Suprapubic skin (tissue), 4 donors: ENCODE data around the gene MME. TPM values are rescaled to one million over a fixed set of nuclear protein-coding genes. Genes with fewer than 3 reads are reported as not detected.
A peak's percentile ranks its signal among the peaks of the same experiment; 100 is the strongest.
"Not testable (repeated sequence)": the region's sequence is repeated elsewhere in the genome, so short reads cannot be mapped to it uniquely, and the experiment has no call there.

ENCODE experiments used
- DNase-seq, 2 donors: peaks; one replicate each; pipeline ENCODE4 v3.0.0-alpha.2; 2019; ENCODE audit warnings: low spot score in 2 of 2
- H3K27ac ChIP-seq: fragments of 200-600 bp; sonication (generic); one replicate; pipeline ENCODE4 v1.5.1; 2019
- H3K27me3 ChIP-seq: fragments of 200-600 bp; sonication (generic); one replicate; pipeline ENCODE4 v1.5.1; 2019
- H3K36me3 ChIP-seq: fragments of 200-600 bp; sonication (generic); one replicate; pipeline ENCODE4 v1.5.1; 2019
- H3K4me1 ChIP-seq: fragments of 200-600 bp; sonication (generic); one replicate; pipeline ENCODE4 v1.5.1; 2019
- H3K4me3 ChIP-seq: fragments of 200-600 bp; sonication (generic); one replicate; pipeline ENCODE4 v1.5.1; 2019; ENCODE audit warnings: mild to moderate bottlenecking
- H3K9me3 ChIP-seq: fragments of 200-600 bp; sonication (generic); one replicate; pipeline ENCODE4 v1.5.1; 2019
- CTCF ChIP-seq, 2 donors: fragments of 200-600 bp in 1 of 2; fragments of 450-650 bp in 1 of 2; sonication (generic) in 1 of 2; IDR thresholded peaks; one replicate each; pipeline ENCODE4 v1.5.1; 2016 to 2019; ENCODE audit warnings: antibody characterized with exemption in 2 of 2, mild to moderate bottlenecking in 1 of 2, moderate library complexity in 1 of 2
- EP300 ChIP-seq: sonication (generic); formaldehyde crosslinking; IDR thresholded peaks from one replicate; pipeline ENCODE4 v1.6.1; 2017; ENCODE audit warnings: antibody characterized with exemption
- POLR2A ChIP-seq, 2 donors: fragments of 450-650 bp; IDR thresholded peaks; one replicate each; pipeline ENCODE4 v1.6.1; 2017; ENCODE audit warnings: antibody characterized with exemption in 2 of 2, mild to moderate bottlenecking in 2 of 2, moderate library complexity in 2 of 2
- POLR2AphosphoS5 ChIP-seq, 3 donors: sonication (generic); formaldehyde crosslinking; IDR thresholded peaks; one replicate each; pipeline ENCODE4 v1.6.1; 2017; ENCODE audit warnings: antibody characterized with exemption in 3 of 3
- WGBS: methylation state at CpG from one replicate; pipeline ENCODE4 v1.1.5; 2018; 5-methylcytosine and 5-hydroxymethylcytosine counted together
- total RNA-seq, 4 donors: library from RNA; depleted of rRNA; stranded (reverse); fragments of >200 nt; gene quantifications; one replicate each; pipeline ENCODE4 v1.1.0, GENCODE V29; 2016

Gene MME
- total RNA-seq, 4 donors from 2014 or later: 1.9 to 8.2 (median 6.4) TPM

- peaks cover 11% of the 10 kb centered on the region for H3K4me1 ChIP-seq
- 59% methylated on average over 4 of the region's 4 CpGs for WGBS
- no peaks in the 10 kb centered on the region for H3K36me3 ChIP-seq
- no peak overlapping the region for H3K4me3 ChIP-seq
- no peak for TF ChIP-seq CTCF (IDR thresholded peaks at IDR 0.05)
- TF ChIP-seq POLR2A (IDR thresholded peaks at IDR 0.05): no peak
- TF ChIP-seq POLR2AphosphoS5 (IDR thresholded peaks at IDR 0.05): no peak
- TF ChIP-seq EP300: no peak
- no peaks in the 10 kb centered on the region for H3K27me3 ChIP-seq
- H3K27ac ChIP-seq: peak overlapping the region; percentile 73
- H3K9me3 ChIP-seq: no peaks in the 10 kb centered on the region
- no peak for DNase-seq
These were observed 51.0 kb downstream of the MME start for GRCh38 chr3:155131104-155131503.

DNA sequence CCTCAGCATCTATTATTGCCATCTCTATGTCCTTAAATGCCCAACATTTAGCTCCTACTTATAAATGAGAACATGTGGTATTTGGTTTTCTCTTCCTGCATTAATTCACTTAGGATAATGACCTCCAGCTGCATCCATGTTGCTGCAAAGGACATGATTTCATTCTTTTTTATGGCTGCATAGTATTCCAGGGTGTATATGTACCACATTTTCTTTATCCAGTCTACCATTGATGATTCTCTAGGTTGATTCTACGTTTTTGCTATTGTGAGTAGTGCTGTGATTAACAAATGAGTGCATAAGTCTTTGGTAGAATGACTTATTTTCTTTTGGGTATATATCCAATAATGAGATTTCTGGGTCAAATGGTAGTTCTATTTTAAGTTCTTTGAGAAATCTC lies 54.2 kb downstream of the MME start:
- not testable (repeated sequence) for H3K9me3 ChIP-seq, DNase-seq, H3K36me3 ChIP-seq, H3K4me3 ChIP-seq, H3K27me3 ChIP-seq, H3K27ac ChIP-seq
- whole genome bisulfite sequencing: 74% methylated on average over 1 of the region's 1 CpG
- peaks cover 11% of the 10 kb centered on the region for H3K4me1 ChIP-seq

DNA sequence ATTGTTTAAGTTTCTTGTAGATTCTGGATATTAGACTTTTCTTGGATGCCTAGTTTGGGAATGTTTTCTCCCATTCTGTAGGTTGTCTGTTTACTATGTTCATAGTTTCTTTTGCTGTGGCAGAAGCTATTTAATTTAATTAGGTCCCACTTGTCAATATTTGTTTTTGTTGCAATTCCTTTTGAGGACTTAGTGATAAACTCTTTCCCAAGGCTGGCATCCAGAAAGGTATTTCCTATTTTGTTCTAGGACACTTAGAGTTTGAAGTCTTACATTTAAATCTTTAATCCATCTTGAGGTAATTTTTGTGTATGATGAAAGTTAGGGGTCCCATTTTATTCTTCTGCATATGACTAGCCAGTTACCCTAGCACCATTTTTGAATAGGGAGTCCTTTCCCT lies 54.9 kb downstream of the MME start:
- no peak for TF ChIP-seq CTCF (IDR thresholded peaks at IDR 0.05)
- no peak for TF ChIP-seq EP300
- no peak for TF ChIP-seq POLR2AphosphoS5 (IDR thresholded peaks at IDR 0.05)
- no peak for TF ChIP-seq POLR2A (IDR thresholded peaks at IDR 0.05)
- Histone ChIP-seq H3K36me3 (no peaks in the 10 kb centered on the region), H3K27ac (no peak overlapping the region), H3K4me1 (peaks cover 11% of the 10 kb centered on the region), H3K27me3 (no peaks in the 10 kb centered on the region), H3K4me3 (no peak overlapping the region), H3K9me3 (no peaks in the 10 kb centered on the region)
- DNase-seq: no peak

- 87% methylated on average over 4 of the region's 4 CpGs for WGBS
- H3K4me3 ChIP-seq: no peak overlapping the region
- no peaks in the 10 kb centered on the region for H3K9me3 ChIP-seq
- H3K4me1 ChIP-seq: no peaks in the 10 kb centered on the region
- TF ChIP-seq EP300: no peak
- H3K27ac ChIP-seq: no peak overlapping the region
- no peaks in the 10 kb centered on the region for H3K36me3 ChIP-seq
- DNase-seq: no peak
- no peaks in the 10 kb centered on the region for H3K27me3 ChIP-seq
These were observed 58.6 kb downstream of the MME start for GRCh38 chr3:155138677-155139076.

- 90% methylated on average over 1 of the region's 1 CpG for WGBS
- TF ChIP-seq POLR2A (IDR thresholded peaks at IDR 0.05): no peak
- TF ChIP-seq CTCF (IDR thresholded peaks at IDR 0.05): no peak
- TF ChIP-seq EP300: no peak
- TF ChIP-seq POLR2AphosphoS5 (IDR thresholded peaks at IDR 0.05): no peak
- Histone ChIP-seq H3K27me3 (no peaks in the 10 kb centered on the region), H3K4me3 (no peak overlapping the region), H3K4me1 (no peaks in the 10 kb centered on the region), H3K27ac (no peak overlapping the region), H3K36me3 (no peaks in the 10 kb centered on the region), H3K9me3 (no peaks in the 10 kb centered on the region)
- no peak for DNase-seq
These were observed 67.5 kb downstream of the MME start for GRCh38 chr3:155147588-155147987.

DNA sequence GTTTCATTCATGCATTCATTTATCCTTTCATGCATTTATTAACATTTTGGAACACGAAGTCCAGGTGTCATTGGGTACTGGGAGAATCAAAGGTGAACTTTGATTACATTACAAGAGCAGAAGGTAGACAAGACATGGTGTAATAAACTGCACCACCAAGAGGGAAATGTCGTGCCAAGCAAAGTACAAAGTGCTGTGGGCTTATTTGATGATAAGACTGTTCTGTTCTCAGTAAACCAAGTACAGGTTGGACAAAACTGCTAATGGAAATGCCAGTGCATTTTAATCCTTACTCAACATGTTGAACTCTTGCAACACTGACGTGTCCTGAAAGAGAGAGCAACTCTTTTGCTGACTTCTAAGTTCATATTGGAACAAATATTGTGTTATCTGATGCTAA lies 69.4 kb downstream of the MME start:
- 80% methylated on average over 3 of the region's 3 CpGs for WGBS
- Histone ChIP-seq H3K27ac (no peak overlapping the region), H3K9me3 (no peaks in the 10 kb centered on the region), H3K36me3 (no peaks in the 10 kb centered on the region), H3K27me3 (no peaks in the 10 kb centered on the region), H3K4me3 (no peak overlapping the region), H3K4me1 (no peaks in the 10 kb centered on the region)
- TF ChIP-seq EP300 (no peak), CTCF (IDR thresholded peaks at IDR 0.05) (no peak), POLR2AphosphoS5 (IDR thresholded peaks at IDR 0.05) (no peak), POLR2A (IDR thresholded peaks at IDR 0.05) (no peak)
- DNase-seq: no peak
